ENCODE data around the gene HNRNPH2. TPM values are rescaled to one million over a fixed set of nuclear protein-coding genes. Genes with fewer than 3 reads are reported as not detected.

Gene HNRNPH2
- total and polyA plus RNA-seq, 4 donors, result 31.5 to 36.9 (median 34.8) TPM

DNA sequence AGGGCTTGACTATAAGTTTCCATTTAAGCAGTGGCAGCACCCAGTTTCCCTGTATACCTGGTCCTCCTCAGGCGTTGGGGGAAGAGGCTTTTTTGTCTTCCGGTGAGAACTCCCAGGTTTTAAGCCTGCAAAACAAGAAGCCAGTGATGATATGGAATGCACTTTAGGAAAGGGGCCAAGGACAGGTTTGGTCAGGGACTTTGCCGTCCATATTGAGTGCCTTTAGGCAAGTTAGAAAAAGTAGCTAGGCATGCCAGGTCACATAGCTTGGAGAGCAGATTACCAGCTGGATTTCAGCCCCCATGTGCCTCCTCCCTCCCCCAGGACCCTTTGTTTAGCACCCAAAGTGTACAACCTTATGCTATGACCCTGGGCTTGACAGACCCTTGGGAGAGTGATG lies 45.9 kb upstream of the HNRNPH2 start:
- Histone ChIP-seq H3K36me3 (ENCODE audit: control insufficient read depth in 4 of 4, insufficient read depth in 3 of 4, low read depth in 1 of 4, low read length in 3 of 4) (peaks cover 0 to 2% (median 0%) of the 10 kb centered on the region in 4 donors), H3K4me3 (ENCODE audit: low read depth in 1 of 3, low read length in 3 of 3) (no peak overlapping the region), H3K9ac (ENCODE audit: low read depth in 1 of 2, low read length in 2 of 2) (no peak overlapping the region), H3K4me1 (ENCODE audit: control insufficient read depth in 4 of 4, insufficient read depth in 4 of 4, low read length in 3 of 4) (no peaks in the 10 kb centered on the region), H3K27ac (ENCODE audit: low read depth in 1 of 2, low read length in 2 of 2) (no peak overlapping the region), H3K27me3 (ENCODE audit: control insufficient read depth in 4 of 4, insufficient read depth in 4 of 4, low read length in 3 of 4) (no peaks in the 10 kb centered on the region), H3K9me3 (ENCODE audit: control insufficient read depth in 4 of 4, low read length in 3 of 4) (no peaks in the 10 kb centered on the region)
- WGBS, result 86% methylated on average over 3 of the region's 3 CpGs
- no peak for DNase-seq (ENCODE audit: low spot score)
- TF ChIP-seq FOXA1 (IDR thresholded peaks at IDR 0.05) (no peak), ATF3 (IDR thresholded peaks at IDR 0.05) (no peak), HNF4G (IDR thresholded peaks at IDR 0.05) (no peak), FOXA2 (IDR thresholded peaks at IDR 0.05) (no peak), SP1 (IDR thresholded peaks at IDR 0.05) (no peak), RXRA (IDR thresholded peaks at IDR 0.05) (no peak), RAD21 (IDR thresholded peaks at IDR 0.05) (no peak), TAF1 (conservative IDR thresholded peaks at IDR 0.05) (no peak)

DNA sequence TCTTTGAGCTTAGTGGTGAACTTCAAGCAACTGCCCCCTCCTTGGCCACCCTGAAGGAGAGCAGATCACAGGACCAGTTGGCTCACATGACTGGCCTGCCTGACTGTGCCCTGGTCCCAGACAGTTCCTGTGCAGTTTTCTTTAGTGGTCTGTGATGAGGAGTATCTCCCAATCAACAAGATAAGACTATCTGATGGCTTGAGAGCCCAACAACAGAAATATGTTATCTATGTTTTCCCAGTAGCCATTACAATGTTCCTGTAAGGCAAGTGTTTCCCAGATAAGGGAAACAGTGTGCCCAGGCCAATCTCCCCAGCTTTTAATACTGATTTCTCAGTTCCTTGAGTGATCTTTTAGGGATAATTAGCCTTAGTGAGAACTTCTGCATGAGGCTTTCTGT lies 45.3 kb upstream of the HNRNPH2 start:
- H3K27ac ChIP-seq (ENCODE audit: low read depth in 1 of 2, low read length in 2 of 2), result no peak overlapping the region

More for the DNA sequence above, 45.3 kb upstream of the HNRNPH2 start:
- H3K4me1 ChIP-seq (ENCODE audit: control insufficient read depth in 4 of 4, insufficient read depth in 4 of 4, low read length in 3 of 4), result no peaks in the 10 kb centered on the region
- H3K9me3 ChIP-seq (ENCODE audit: control insufficient read depth in 4 of 4, low read length in 3 of 4), result no peaks in the 10 kb centered on the region
- no peak for DNase-seq (ENCODE audit: low spot score)
- H3K27me3 ChIP-seq (ENCODE audit: control insufficient read depth in 4 of 4, insufficient read depth in 4 of 4, low read length in 3 of 4), result no peaks in the 10 kb centered on the region
- peaks cover 0 to 2% (median 0%) of the 10 kb centered on the region in 4 donors for H3K36me3 ChIP-seq (ENCODE audit: control insufficient read depth in 4 of 4, insufficient read depth in 3 of 4, low read depth in 1 of 4, low read length in 3 of 4)
- no peak overlapping the region for H3K4me3 ChIP-seq (ENCODE audit: low read depth in 1 of 3, low read length in 3 of 3)
- no peak for TF ChIP-seq HNF4G (IDR thresholded peaks at IDR 0.05)
- TF ChIP-seq FOXA1 (IDR thresholded peaks at IDR 0.05), result no peak
- TF ChIP-seq CTCF (IDR thresholded peaks at IDR 0.05; ENCODE audit: low read depth, low read length, missing input control), result no peak
- TF ChIP-seq HNF4A (conservative IDR thresholded peaks at IDR 0.05), result no peak
- TF ChIP-seq GABPA (IDR thresholded peaks at IDR 0.05 in 1 of 2, conservative IDR thresholded peaks at IDR 0.05 in 1 of 2), result no peak
- TF ChIP-seq YY1 (IDR thresholded peaks at IDR 0.05), result no peak
- TF ChIP-seq, protein P1, sequence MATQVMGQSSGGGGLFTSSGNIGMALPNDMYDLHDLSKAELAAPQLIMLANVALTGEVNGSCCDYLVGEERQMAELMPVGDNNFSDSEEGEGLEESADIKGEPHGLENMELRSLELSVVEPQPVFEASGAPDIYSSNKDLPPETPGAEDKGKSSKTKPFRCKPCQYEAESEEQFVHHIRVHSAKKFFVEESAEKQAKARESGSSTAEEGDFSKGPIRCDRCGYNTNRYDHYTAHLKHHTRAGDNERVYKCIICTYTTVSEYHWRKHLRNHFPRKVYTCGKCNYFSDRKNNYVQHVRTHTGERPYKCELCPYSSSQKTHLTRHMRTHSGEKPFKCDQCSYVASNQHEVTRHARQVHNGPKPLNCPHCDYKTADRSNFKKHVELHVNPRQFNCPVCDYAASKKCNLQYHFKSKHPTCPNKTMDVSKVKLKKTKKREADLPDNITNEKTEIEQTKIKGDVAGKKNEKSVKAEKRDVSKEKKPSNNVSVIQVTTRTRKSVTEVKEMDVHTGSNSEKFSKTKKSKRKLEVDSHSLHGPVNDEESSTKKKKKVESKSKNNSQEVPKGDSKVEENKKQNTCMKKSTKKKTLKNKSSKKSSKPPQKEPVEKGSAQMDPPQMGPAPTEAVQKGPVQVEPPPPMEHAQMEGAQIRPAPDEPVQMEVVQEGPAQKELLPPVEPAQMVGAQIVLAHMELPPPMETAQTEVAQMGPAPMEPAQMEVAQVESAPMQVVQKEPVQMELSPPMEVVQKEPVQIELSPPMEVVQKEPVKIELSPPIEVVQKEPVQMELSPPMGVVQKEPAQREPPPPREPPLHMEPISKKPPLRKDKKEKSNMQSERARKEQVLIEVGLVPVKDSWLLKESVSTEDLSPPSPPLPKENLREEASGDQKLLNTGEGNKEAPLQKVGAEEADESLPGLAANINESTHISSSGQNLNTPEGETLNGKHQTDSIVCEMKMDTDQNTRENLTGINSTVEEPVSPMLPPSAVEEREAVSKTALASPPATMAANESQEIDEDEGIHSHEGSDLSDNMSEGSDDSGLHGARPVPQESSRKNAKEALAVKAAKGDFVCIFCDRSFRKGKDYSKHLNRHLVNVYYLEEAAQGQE (IDR thresholded peaks at IDR 0.05), result no peak
- no peak for TF ChIP-seq FOXA2 (IDR thresholded peaks at IDR 0.05)
- TF ChIP-seq ZBTB33 (IDR thresholded peaks at IDR 0.05), result no peak
- no peak for TF ChIP-seq MAX (IDR thresholded peaks at IDR 0.05)
- TF ChIP-seq RAD21 (IDR thresholded peaks at IDR 0.05), result no peak
- TF ChIP-seq SP1 (IDR thresholded peaks at IDR 0.05), result no peak
- no peak overlapping the region for H3K9ac ChIP-seq (ENCODE audit: low read depth in 1 of 2, low read length in 2 of 2)

All from liver (tissue), 9 donors.